HG02571 (cell line): Measurements from ENCODE around the gene PXDC1.
"Not testable (repeated sequence)": the region's sequence is repeated elsewhere in the genome, so short reads cannot be mapped to it uniquely, and the experiment has no call there.

Experiments used
- ATAC-seq: cut with Tn5 transposase; IDR thresholded peaks from one replicate; pipeline ENCODE4 v1.9.1; 2021; ENCODE audit warnings: mild to moderate bottlenecking, moderate library complexity; ENCODE audit not compliant: unreplicated experiment

PXDC1 gene

GRCh38 chr6:3734023-3734422 is 17.5 kb downstream of the PXDC1 start:
- no peak for ATAC-seq

GRCh38 chr6:3733321-3733925 is 18.1 kb downstream of the PXDC1 start:
- ATAC-seq = no peak

GRCh38 chr6:3732345-3733141 is 19.0 kb downstream of the PXDC1 start:
- ATAC-seq = no peak

GRCh38 chr6:3731700-3732099 is 19.8 kb downstream of the PXDC1 start:
- ATAC-seq = no peak

- ATAC-seq = no peak
Observed at GRCh38 chr6:3729603-3730344, 21.7 kb downstream of the PXDC1 start.

- ATAC-seq = no peak
Observed at GRCh38 chr6:3727593-3728108, 23.9 kb downstream of the PXDC1 start.

- no peak for ATAC-seq
Observed at GRCh38 chr6:3727036-3727435, 24.5 kb downstream of the PXDC1 start.

- ATAC-seq = no peak
Observed at GRCh38 chr6:3726421-3726820, 25.1 kb downstream of the PXDC1 start.

- ATAC-seq = no peak
Observed at GRCh38 chr6:3725145-3726047, 26.1 kb downstream of the PXDC1 start.

GRCh38 chr6:3724451-3725144 is 26.9 kb downstream of the PXDC1 start:
- no peak for ATAC-seq

- no peak for ATAC-seq
Observed at GRCh38 chr6:3723966-3724365, 27.5 kb downstream of the PXDC1 start.

- ATAC-seq = no peak
Observed at GRCh38 chr6:3723251-3723650, 28.3 kb downstream of the PXDC1 start.

GRCh38 chr6:3722785-3723184 is 28.7 kb downstream of the PXDC1 start:
- ATAC-seq = no peak

GRCh38 chr6:3721810-3722621 is 29.5 kb downstream of the PXDC1 start:
- no peak for ATAC-seq

- not testable (repeated sequence) for ATAC-seq
Observed at GRCh38 chr6:3720770-3721169, 30.7 kb downstream of the PXDC1 start.

- no peak for ATAC-seq
Observed at GRCh38 chr6:3719462-3720308, 31.8 kb downstream of the PXDC1 start.

GRCh38 chr6:3718407-3718806 is 33.1 kb downstream of the PXDC1 start:
- ATAC-seq = no peak

- ATAC-seq = no peak
Observed at GRCh38 chr6:3715285-3715684, 36.2 kb downstream of the PXDC1 start.
